T1000 (cell line): ENCODE results near the gene HDAC9.

Experiments used
- DNase-seq: peaks from one replicate; lab custom pipeline; 2025; ENCODE audit warnings: mixed read lengths; lab: John Stamatoyannopoulos, UW

HDAC9 gene

DNA sequence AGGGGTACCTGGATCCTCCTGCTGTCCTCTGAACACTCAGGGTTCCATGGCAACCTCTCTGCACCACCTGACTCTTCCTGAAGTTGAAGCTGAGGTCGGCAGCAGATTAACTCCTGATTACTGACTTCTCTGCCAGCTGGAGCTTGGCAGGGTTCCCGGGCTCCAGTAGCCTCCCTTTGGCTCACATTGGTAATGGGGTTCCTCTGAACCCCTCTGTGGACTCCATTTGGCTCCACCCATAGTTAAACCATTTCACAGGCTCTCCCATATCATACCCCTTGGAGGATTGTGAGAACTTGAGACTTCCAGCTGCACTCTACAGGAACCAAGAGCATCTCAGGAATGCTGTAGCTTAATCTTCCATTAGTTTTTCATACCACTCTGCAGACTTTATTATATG lies 292.5 kb downstream of the HDAC9 start:
- no peak for DNase-seq

DNA sequence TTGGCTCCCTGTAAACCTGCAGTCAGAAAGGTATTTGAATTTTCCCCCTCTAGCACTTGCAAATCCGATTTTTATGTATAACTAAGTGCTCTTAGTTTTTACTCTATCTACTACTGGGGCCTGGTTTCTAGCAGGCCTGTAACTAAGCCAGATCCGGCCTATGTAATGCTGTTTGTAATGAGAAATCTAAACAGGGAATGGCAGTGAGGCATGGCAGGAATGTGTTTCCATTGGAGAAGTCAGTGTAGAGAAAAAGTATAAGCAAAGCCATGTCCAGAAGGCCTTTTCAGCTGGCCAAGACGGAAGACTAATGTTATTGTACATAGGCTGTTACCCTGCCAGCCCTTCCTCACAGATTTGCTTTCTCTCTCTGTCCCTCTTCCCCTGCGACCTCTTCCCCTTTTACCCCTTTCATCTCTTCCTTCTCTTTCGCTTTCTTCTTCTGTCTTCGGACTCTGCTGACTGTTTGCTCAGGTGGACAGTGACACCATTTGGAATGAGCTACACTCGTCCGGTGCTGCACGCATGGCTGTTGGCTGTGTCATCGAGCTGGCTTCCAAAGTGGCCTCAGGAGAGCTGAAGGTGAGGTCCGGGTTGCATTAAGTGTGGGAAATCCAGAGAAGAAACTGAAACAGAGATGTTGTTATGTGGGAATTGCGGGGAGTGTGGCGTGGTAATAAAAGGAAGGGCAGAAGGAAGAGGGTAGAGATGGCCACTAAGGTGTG lies 297.5 kb downstream of the HDAC9 start:
- no peak for DNase-seq

DNA sequence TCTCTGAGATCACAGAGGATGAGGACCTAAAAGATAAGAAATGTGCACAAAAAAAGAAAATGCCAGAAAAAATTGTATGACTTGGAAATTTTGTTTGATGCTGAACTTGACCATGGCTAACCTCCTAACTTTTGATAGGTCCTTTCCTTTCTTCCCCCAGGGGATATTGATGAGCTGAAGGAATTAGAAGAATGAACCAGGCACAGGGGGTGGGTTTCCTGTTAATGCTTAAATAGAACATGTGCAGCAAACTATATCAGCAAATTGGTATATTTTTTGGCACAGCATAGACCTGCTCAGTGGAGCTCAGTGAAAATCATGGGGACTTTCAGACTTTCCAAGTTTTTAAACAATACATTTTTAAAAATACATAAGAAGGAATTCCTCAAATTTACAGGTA lies 300.7 kb downstream of the HDAC9 start:
- no peak for DNase-seq

DNA sequence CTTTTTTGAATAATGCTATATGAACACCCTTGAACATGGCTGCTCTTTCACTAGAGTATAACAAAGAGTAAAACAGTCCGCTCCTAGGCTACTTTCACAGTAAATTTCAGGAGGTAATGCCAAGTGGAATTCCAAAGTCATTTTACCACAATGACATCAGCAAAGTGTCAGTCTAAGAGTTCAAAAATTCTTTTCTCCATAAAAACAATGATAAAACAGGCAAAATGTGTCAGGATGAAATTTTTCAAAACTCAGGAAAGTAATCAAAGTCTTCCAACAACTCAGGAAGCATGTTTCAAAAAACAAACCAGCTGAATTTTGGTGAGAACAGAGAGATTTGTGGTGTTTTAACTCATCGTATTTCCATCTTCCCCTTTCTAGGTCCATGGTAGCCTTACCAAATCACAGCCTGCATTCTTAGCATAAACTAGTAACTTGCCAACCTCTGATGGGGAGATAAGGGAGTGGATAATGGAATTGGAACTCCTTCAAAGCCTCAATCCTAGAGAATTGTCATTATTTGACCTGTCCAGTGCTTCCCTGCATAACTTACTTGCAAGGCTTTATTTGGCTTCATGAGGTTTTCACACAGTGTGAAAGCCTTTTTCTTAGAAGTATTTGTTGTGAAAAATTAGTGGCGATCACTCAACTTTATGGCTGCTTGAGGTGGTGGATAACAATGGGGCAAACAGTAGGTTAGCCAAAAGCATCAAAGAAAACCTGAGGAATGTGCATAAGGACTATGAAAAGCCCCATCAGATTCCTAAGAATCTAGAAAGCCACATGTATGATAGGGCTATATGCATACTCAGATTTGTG lies 302.7 kb downstream of the HDAC9 start:
- no peak for DNase-seq

DNA sequence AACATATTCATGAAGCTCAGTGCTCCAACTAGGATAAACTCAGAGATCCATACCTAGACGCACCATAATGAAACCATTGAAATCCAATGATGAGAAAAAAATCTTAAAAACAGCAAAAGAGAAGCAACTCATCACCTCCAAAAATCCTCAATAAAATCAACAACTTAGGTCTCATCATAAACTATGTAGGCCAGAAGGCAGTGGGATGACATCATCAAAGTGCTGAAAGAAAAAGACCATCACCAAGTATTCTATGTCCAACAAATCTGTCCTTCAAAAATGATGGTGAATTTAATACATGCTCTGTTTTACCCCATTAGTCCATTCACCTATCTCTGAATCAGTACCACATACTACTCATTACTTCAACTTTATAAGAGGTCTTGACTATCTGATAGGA lies 304.4 kb downstream of the HDAC9 start:
- no peak for DNase-seq

DNA sequence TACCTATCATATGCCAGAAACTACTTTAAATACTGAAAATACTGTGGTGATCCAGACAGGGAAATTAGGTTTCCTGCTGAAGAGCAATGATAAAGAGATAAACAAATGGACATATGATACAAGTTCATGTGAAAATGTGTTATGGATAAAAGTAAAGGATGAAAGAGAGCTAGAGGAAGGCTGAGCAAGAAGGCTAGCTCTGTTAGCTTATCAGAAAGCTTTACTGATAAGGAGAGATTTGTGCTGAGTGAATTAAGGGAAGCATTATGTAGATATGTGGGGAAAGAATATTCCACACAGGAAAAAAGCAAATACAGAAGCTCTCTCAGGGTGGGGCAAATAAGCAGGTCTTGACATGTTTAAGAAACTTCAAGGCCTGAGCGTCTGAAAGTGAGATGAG lies 308.4 kb downstream of the HDAC9 start:
- no peak for DNase-seq

DNA sequence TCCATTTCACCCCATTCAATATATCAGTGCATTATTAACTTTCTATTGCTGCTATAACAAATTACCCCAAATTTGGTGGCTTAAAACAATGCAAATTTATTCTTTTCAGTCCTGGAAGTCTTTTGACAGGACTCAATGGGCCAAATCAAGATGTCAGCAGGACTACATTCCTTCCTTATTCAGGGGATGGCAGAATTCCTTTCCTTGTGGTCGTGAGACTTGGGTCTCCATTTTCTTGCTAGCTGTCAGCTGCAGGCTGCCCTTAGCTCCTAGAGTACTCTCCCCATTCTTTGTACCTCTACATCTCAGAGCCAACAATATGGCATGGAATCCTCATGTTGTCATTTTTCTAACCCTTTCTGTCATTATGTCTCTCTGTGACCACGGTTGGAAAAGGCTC lies 310.6 kb downstream of the HDAC9 start:
- no peak for DNase-seq

DNA sequence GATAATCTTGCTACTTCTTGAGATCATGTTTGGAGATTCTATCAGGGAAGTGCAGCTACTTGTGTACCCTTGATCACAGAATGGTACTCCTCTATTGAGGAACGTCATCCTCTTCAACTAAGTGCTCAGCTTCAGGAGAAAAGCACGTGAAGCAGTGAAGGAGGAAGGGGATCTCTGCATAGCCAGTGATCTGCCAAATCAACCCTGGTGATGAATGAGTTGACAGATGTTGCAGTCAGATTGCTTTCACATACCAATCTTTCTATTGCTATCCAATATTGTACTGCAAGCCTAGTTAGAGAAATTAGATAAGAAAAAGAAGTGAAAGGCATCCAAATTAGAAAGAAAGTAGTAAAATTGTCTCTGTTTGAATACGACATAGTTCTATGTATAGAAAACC lies 312.5 kb downstream of the HDAC9 start:
- no peak for DNase-seq

DNA sequence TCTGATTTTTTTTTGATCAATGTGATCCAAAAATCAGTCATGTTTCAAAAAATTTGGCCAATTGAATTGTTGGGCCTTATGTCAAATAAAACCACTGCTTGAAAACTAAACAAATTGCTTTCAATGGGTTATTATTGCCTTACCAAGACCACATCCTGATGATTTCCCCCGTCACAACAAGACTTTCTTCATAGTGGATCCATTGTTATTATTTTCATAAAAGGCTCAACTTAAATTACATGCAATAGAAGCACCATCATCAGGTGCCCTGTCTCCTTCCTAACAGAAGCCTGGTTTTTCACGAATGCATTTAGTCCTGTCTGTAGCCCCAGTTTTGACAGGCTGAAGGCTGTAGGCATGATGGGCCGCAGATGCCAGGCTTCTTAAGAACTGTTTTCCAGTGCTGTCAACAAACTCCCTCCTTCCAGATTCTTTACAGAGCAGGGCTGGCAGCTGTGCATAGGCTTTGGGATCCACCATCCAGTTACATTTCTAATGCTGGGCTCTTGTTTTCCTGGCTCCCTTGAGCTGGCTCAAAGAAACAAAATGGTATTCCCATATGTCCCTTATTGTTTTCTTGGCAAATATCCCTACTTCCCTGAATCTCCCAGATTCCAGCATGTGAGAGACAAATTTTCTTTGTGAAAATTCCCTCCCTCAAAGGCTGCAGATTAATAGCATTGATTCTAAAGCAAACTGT lies 319.9 kb downstream of the HDAC9 start:
- no peak for DNase-seq

DNA sequence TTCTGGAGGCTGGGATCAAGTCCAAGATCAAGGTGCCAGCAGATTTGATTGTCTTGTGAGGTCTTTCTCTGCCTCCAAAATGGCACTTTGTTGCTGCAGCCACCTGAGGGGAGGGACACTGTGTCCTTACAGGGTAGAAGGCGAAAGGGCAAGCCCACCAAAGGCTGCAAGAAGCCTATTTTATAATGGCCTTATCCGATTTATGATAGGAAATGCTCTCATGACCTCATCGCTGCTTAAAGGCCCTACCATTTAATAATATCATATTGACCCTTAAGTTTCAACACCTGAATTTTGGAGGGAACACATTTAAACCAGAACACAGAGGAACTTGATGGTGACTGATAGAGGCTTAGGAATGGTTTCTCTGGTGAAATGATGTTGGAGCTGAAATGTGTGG lies 325.4 kb downstream of the HDAC9 start:
- no peak for DNase-seq

DNA sequence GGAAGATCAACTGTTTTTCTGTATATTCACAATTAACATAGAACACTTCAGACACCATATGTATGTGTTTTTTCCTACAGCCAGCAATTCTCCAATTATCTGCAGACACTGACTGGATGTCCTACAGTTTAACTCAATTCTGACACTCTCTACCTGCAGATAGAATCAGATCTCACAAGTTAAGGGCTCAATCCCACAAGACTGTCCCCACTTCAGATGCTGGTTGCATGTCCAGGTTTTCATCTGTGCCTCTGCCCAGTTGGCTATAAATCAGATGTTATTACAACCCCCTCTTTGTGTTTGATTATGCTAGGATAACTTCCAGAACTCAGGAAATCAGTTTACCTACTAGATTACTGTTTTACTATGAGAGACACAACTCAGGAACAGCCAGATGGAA lies 326.0 kb downstream of the HDAC9 start:
- DNase-seq: no peak

DNA sequence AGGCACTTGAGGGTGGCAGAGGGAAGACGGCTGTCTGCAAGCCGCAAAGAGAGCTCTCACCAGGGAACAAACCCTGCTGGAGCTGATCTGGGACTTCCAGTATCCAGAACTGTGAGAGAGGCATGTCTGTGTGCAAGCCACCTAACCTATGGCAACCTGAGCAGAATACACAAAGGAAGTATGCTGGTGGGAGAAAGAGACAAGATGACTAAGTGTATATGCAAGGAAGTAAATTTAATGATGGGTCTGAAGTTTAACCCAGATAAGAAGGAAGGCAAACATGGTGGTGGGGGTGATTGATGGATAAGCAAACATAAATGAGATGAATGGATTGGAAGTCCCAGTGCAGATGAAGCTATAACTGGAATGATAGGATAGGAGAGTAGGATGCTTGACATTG lies 328.6 kb downstream of the HDAC9 start:
- DNase-seq: no peak

DNA sequence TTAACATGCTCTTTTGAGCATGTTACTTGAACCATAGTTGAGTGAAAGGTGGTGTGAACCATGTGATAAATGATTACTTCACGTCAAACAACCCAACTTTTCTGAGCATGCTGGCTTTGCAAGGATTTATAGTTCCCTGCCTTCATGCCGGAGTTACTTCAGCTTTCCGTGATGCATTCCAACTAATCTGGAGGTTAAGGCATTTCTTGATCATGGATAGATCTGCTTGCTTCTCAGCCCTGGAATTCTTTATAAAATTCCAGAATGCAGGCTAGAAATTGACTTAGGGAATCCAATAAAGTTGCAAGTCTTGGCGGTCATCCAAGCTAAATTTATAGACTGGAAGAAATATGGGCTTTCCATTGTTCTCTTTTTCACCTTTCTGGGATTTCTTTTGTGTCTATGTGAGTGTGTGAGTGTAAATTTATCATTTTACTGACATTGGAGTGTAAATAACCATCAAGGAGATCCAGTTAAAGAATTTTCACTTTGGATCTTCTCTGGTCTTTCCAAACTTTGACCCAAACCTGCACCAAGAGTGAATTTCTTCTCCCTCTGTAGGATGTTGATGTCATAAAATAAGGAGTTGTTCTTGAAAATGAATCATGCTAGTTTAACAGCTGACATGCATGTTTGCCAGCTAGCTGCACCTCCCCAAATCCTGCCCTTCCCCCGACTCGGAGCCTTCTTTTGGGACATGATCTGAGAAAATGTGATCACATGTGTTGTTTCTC lies 332.9 kb downstream of the HDAC9 start:
- no peak for DNase-seq

DNA sequence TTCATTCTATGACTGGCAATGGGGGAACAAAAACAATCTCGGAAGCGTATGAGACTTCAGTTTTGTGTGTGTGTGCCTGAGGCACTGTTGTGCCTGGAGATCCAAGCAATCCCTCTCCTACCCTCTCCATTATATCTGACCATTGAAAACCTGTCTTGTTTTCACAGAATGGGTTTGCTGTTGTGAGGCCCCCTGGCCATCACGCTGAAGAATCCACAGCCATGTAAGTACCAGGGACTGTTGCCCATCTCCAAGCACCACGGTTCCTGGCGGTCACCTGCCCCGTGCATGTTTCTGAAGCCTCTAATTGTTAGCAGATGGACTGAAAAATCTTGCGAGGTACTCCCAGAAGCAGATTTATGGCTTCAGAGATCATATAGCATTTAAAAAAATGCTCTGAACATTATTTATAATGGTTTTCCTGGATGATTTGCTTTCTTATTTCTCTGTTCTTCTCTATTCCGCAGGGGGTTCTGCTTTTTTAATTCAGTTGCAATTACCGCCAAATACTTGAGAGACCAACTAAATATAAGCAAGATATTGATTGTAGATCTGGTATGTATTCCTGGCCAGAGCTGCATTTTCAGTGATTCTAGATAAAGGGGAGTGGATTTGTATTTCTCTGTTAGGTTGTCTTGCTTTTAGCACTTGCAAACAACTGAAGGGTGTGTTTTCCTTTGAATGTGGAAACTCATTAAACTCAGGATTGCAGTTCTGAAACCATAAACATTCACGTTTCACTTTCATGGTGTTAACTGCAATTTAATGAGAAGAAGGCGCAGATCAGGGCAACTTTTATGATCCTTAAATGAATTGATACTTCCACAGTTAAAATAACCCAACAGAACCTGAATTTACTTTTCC lies 333.7 kb downstream of the HDAC9 start:
- no peak for DNase-seq

DNA sequence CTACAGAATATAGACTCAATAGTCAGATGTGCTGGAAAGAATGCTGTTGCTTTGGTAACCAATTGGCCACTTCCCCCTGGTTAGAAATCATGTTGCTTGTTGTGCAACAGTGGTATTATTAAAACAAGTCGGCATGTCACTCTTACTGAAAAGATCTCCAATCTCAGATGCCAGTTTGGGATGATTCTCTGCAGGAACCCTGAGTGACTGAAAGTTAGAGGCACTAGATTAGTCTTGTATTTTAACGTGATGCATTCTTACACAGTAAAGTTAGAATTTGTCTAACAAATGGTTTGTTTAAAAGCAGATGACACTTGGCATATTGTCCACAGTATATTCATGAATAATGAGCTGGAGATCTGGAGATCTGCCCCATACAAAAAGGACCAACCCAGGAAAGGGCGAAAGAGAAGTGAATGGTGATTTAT lies 334.3 kb downstream of the HDAC9 start:
- DNase-seq: no peak

DNA sequence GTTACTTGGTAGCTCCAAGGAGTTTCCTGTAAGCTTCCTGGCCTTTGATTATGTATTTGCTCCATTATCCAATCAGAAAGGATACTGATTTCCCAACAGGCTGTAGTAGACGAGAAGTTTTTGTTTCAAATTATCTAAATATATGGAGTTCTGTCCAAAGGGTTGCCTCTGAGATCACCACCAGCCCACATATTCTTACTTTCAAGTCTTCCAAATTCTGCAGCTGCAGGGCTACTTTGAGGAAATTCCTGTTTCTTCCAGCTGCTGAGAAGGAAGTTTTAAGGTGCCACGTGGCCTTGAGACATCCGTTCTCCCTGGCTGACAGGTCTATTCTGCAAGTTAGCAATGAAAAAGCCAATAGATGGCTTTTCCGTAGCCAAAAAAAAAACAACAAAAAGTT lies 335.9 kb downstream of the HDAC9 start:
- DNase-seq: no peak

DNA sequence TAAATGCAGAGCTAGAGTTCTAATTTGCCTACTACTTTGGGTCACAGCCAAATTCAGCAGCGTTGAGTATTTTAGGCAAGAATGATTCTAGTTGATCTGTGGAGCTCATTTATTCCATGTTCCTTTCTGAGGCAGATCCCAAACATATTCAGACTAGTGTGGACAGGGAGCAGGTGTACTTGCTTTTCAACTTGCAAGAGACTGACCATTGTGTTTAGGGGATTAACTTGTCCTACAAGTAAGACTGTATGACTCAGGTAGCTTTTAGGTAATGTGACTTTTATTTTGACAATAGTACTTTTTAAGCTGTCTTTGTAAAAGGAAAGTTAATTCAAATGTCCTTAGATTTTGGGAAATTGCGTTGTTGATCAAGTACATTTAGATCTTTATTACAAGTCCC lies 336.4 kb downstream of the HDAC9 start:
- no peak for DNase-seq

DNA sequence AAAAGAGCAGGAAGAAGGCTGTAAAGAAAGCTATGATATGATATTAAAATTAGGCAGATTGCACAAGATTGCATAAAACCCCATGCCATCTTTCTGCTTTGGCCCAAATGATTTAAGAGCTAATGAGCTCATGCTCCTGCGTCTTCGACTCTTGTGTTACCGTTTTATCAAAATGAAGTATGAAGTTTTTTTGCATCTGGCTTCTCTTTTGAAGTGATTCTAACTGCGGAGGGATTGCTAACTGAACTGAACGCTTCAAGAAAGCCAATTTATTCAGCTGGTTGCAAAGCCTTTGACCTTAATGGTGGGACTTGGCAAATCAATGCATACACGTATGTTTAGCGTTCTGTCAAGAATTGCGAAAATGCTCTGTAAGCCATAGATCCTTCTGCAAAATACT lies 339.0 kb downstream of the HDAC9 start:
- DNase-seq: no peak

DNA sequence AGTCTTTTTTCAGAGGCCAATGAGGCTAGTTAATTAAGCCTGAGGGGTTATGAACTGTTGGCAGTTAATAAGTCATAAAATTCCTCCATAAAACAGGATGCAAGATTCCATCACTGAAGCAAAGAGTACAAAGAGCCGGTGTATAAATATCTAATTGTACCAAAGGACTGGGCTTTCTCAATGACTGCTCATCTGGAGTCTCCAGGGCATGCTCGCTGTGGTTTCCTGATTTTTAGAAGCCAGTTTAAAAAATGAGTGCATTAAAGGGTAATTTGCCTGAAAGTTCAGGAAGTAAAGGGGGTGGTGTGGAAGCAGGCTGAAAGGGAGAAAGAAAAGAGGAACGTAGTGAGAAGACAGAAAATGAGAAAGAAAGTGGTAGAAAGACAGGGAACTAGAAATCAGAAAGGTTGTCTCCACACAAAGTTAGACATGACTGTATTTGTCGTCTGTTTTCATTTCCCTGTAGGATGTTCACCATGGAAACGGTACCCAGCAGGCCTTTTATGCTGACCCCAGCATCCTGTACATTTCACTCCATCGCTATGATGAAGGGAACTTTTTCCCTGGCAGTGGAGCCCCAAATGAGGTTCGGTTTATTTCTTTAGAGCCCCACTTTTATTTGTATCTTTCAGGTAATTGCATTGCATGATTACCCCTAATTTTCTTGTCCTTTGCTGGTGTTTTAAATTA lies 339.6 kb downstream of the HDAC9 start:
- no peak for DNase-seq

DNA sequence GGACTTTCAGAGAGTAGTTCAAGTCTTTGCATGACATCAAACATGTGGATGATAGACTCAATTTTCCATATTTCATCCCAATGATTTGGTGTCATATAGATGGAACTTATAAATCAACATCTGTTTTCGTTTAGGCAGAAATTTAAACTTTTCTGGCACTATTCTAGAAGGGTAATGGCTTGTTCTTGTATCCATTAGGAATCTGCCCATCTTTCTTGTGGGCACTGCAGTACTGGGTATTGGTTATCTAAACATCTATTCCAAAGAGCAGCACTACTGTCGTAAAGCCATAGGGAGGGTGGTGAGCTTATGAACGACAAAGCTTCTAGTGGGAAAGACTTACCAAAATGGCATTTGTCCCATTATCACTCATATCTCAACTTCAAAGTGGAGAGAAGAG lies 348.4 kb downstream of the HDAC9 start:
- DNase-seq: no peak

DNA sequence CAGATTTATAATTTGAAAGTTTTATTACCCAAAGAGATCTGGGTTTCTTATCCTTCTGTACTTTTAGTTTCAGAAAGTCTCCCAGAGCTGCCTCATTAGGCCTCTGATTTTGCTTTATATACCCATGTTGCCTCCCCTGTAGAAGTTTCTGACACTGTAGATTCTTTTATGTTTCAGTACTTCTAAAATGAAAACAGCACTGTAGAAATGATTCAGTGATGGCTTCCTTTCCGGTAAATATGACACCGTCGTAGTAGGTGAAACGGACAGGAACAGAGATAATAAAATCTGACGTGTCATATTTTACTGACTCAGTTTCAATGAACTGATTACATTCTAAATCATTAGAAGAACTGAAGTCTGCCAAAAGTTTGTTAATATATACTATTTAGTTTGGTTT lies 349.2 kb downstream of the HDAC9 start:
- DNase-seq: no peak
